SK-MEL-5 (cell line): Measurements from ENCODE around the gene PFN1. TPM values are rescaled to one million over a fixed set of nuclear protein-coding genes. Genes with fewer than 3 reads are reported as not detected.

Experiments used
- DNase-seq: peaks from one replicate; pipeline ENCODE4 v3.0.0-alpha.2; 2016; ENCODE audit warnings: low read depth, low spot score
- in situ Hi-C: cut with HindIII; loops from 2 replicates; pipeline ENCODE4 v1.10.0; 2016; ENCODE audit warnings: low sequenced_read_pairs, high pct_unique_total_duplicates, low pct_unique_long_range_greater_than_20kb
- total RNA-seq: library from RNA; depleted of rRNA; stranded (reverse); fragments of >200 nt; shearing (Covaris generic); gene quantifications from 2 replicates; pipeline ENCODE4 v1.2.3, GENCODE V29; 2014

Gene PFN1
- total RNA-seq, 1 experiment from 2014 or later: 787 TPM

- DNase-seq: no peak
- in situ Hi-C loops: no loop called here
Observed at GRCh38 chr17:4969551-4970173, 21.3 kb upstream of the PFN1 start.

GRCh38 chr17:4969047-4969550 lies 20.8 kb upstream of the PFN1 start:
- DNase-seq: no peak

DNA sequence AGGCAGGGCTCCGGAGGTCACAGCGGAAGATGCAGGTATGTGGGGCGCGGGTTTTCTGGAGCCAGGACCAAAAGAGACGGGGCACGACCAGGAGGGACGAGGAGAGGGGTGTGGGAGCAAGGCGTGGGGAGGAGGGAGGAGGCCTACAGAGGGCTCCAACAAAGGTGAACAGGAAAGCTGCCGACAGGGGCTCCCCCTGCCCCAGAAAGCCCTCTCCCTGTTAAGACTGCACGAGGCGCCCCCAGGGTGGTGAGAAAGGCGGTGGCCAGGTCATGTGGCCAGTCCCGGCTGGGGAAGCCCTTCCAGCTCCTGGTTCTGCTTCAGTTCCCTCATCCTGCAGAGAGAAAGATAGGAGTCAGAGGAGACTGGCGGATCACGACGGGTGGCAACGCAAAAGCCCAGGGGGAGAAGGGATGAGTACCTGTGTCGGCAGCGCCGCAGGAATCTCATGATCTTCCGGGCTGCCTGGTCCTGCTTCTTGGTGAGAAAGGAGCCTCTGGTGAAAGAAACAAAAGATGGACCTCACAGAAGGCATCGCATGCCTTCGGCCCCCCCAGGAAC lies 20.2 kb upstream of the PFN1 start:
- no peak for DNase-seq
- in situ Hi-C loops: no loop called here

More at GRCh38 chr17:4969047-4969550, 20.8 kb upstream of the PFN1 start:
- in situ Hi-C loops: no loop called here

DNA sequence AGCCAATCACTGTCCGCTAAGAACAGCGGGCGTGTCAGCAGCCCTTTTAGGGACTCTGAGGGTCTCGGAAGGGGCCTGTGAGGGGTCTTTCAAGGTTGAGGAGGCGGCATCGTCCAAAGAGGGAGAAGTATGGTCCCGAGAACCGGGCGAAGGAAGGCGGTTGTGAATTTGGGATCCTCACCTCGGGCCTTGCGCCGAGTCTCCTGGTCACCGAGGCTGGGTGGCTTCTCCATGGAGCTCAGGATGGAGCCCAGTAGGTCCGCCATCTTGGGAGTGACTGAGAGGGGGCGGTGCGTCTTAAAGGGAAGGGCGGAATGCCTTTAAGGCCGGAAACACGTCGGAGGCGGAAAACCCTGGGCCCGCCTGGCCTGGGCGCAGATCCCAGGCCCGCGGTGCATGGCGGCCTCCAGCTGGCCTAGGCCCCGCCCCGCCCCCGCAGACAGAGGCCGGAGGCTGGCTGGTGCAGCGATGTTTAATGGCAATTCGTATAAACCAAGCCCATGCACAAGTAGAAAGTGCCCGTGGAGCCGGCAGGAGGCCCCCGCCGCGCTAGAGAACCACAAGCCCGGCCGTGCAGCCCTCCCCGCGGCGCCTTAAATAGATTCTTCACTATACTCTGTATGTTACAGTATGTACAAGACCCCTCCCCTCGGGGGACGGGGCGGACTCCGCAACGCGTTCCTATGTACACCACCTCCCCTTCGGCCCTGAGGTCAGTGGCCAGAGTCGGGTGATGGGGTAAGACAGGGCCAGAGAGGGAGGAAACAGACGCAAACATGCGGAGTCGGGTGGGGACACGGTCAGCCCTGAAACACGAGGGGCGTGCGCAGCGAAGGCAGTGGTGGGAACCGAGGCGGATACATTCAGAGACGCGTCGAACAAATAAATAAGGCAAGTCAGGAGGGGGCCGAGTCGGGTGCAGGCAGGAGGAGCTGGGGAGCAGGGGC lies 19.5 kb upstream of the PFN1 start, which contains the start of gene SPAG7:
Gene SPAG7 (minus strand): TSS at position 279 of the 947 bp plus-strand sequence. CDS start 13 bp downstream, at position 266.
- in situ Hi-C loops: no loop called here

GRCh38 chr17:4966844-4967538 lies 18.7 kb upstream of the PFN1 start:
- in situ Hi-C loops: no loop called here
- DNase-seq: peak; percentile 100

More for the DNA sequence above, 19.5 kb upstream of the PFN1 start, which contains the start of gene SPAG7:
- DNase-seq: peak; percentile 94

GRCh38 chr17:4965311-4965986 lies 17.1 kb upstream of the PFN1 start:
- no peak for DNase-seq
- in situ Hi-C loops: no loop called here

DNA sequence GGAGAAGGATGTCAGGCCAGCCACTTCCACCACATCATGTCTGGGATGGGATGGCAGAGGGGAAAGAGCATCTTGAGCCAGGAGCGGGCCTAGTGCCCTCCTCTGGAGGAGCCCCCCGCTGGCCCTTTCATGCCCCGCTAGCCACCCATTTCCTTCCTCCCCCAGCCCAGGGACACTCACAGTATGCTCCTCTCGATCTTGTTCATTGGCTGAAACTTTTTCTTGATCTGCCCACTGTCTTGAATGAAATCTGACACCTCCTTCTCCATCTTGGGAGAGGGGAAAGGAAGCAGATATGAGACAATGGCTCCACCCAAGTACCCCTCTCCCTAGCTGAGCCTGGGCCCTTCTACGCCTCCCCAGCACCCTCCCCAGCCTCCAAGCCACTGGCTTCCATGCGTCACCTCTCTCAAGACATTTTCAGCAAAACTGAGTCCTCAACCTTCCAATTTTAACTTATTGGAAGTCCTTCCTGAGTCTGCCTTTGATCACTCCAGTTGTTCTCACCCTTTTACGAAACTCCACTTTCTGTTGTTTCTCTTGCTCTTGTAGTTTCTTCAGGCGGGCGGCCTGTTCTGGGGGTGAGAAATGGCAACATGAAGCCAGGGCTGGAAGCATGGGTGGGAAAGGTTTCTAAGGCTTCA lies 12.1 kb upstream of the PFN1 start:
- in situ Hi-C loops: no loop called here
- no peak for DNase-seq

DNA sequence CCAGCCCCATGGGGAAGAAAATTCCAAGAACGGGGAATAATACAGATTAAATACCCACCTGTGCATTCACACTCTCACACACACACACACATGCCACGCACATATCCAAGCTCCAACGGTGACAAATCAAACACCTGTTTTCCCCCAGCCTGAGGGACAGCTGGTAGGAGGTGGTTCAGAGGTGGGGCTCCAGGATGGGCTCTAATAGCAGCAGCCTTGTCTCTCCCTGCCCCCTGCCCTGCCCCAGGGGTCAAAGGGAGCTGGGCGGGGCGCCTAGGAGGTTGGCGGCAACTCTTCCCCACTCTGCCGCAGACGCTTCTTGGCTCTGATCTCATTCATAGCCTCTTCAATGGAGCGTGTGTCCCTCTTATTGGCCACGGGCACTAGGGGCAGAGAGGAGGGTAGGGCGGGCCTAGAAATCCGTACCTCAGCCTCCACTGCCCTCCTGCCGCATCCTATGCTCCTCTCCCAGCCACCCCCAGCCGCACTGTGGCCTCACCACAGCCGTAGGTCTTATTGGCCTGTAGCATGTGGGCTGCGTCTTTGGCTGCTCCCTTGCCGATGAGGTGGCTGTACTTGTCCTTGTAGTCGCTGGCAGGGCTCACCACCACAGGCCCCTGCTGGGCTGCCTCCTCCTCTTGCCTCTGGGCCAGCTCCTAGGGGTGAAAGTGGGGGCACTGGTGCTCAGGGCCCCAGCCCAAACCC lies 11.1 kb upstream of the PFN1 start:
- no peak for DNase-seq
- in situ Hi-C loops: no loop called here

DNA sequence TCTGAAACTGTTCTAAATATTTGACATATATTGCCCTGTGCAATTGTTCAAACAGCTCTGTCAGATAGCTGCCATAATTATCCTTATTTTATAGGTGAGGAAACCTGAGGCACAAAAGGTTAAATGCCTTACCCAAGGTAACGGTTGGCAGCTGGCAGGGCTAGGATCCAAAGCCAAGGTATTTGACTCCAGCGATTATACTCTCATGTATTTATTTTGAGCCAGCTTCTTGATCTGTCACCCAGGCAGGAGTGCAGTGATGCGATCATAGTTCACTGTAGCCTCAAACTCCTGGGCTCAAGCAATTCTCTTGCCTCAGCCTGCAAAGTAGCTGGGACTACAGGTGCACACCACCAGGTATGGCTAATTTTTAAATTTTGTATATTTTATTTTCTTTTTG lies 9.8 kb upstream of the PFN1 start:
- DNase-seq: no peak
- in situ Hi-C loops: no loop called here

DNA sequence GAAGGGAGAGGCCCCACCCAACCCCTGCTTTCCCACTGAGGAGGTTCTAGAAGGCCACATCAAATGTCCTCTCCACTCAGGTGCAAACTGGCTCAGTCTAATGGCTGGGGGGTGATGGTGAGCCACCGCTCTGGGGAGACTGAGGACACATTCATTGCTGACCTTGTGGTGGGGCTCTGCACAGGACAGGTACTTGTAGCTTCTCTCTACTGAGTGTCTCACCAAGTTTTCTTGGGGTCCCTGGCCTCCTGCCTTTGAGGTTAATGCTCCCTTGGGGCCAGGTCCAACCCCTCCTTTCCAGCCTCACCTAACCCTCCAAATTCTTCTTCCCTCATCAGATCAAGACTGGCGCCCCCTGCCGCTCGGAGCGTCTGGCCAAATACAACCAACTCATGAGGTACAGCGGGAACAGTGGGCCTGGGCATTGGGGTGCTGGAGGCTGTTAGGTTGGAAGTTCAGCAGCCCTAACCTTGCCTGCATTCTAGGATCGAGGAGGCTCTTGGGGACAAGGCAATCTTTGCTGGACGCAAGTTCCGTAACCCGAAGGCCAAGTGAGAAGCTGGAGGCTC lies 8.2 kb upstream of the PFN1 start:
- in situ Hi-C loops: no loop called here
- peak; percentile 67 for DNase-seq

- no peak for DNase-seq
- in situ Hi-C loops: no loop called here
Observed at GRCh38 chr17:4955091-4955490, 6.8 kb upstream of the PFN1 start.

DNA sequence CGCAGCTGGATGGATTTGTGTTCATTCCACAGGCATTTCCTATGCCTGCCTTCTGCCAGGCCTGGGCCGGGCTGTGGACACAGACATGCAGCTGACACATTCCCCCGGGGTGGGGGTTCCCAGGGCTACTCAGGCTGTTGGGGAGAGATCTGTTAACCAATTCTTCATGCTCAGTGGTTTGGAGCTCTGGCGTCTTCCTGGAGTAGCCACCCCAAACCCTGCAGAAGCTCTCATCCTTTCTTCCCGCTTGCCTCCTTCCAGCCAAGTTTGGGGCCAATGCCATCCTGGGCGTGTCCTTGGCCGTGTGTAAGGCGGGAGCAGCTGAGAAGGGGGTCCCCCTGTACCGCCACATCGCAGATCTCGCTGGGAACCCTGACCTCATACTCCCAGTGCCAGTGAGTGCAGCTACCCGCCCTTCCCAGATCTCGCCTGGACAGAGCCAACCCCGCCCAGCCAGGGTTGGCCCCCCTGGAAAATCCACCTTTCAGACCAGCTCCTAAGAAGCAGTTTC lies 5.2 kb upstream of the PFN1 start:
- no peak for DNase-seq
- in situ Hi-C loops: no loop called here

DNA sequence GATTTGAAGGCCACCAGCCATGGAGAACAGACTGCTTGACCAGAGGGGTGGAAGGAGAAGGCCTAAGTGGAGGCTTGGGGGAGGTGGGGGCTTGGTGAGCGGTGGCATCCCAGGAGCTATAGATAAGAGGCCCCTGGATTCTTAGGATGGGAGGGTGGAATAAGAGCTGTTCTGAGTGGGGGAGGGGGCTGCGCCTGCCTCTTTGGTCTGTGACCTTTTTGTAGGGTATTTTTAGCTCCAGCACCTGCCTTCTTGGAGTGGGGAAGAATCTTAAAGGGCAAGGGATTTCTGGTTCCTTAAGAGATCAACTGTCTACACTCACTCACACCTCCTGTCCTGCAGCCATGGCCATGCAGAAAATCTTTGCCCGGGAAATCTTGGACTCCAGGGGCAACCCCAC lies 3.2 kb upstream of the PFN1 start:
- no peak for DNase-seq
- in situ Hi-C loops: no loop called here

DNA sequence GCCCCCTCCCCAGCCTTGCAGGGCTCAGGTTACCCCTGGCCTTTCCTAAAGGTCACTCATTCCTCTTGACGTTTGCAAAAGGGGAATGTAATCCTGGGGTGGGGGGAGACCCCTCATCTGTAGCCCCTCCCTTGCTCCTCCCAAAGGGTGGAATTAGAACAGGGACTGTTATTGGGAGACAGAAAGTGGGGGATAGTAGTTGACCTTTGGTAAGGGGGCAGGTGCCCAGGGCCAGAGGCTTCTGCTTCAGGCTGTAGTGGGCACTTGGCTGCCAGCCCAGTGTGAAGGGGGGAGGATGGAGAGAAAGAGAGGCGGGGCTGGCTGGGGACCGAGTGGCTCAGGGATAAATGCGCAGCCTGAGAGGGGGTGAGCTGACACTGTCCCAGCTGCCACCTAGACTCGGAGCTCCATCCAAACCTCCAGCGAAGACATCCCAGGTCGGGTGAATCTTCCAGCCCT lies 2.4 kb upstream of the PFN1 start, which contains the start of gene ENO3:
Gene ENO3 (plus strand): TSS at position 374 of the 459 bp plus-strand sequence. CDS start 711 bp downstream, outside the sequence.
- no peak for DNase-seq
- in situ Hi-C loops: no loop called here

GRCh38 chr17:4950075-4950745 lies 1.9 kb upstream of the PFN1 start:
- in situ Hi-C loops: no loop called here

More at GRCh38 chr17:4950075-4950745, 1.9 kb upstream of the PFN1 start:
- DNase-seq: no peak
